Measurements from ENCODE around the gene PSMD12. TPM values are rescaled to one million over a fixed set of nuclear protein-coding genes. Genes with fewer than 3 reads are reported as not detected.
A peak's percentile ranks its signal among the peaks of the same experiment; 100 is the strongest.

PSMD12 gene
- total and polyA plus RNA-seq, 7 experiments from 2014 or later, result 30.4 to 54.4 (median 37.1) TPM

- POLR2A ChIA-PET, result no interaction called here
- ATAC-seq, result no peak
These were observed 5.5 kb downstream of the PSMD12 start for GRCh38 chr17:67360880-67361279.

GRCh38 chr17:67359960-67360791, 6.2 kb downstream of the PSMD12 start:
- peaks cover 8 to 29% (median 12%) of the 10 kb centered on the region in 5 donors for H3K36me3 Mint-ChIP-seq
- no peaks in the 10 kb centered on the region for H3K9me3 ChIP-seq (ENCODE audit: control insufficient read depth in 2 of 3, low read length in 3 of 3)
- peaks cover 47 to 81% (median 61%) of the 10 kb centered on the region in 7 donors for H3K4me1 Mint-ChIP-seq
- ChIA-PET POLR2A (interaction anchor here (1.0 to 1.5 kb wide), 2 partner anchors 8 to 116 kb away, joined by 3 read pairs; no protein-coding TSS in a partner anchor), CTCF (interaction anchor here (0.5 to 1.9 kb wide), 7 partner anchors 8 to 635 kb away, joined by 3 to 12 read pairs (median 4); no protein-coding TSS in a partner anchor)
- no peak overlapping the region for H3K4me3 ChIP-seq (ENCODE audit: low read length)
- H3K4me1 ChIP-seq (ENCODE audit: control insufficient read depth in 2 of 2, insufficient read depth in 2 of 2, low read length in 2 of 2), result peaks cover 33 to 39% of the 10 kb centered on the region in 2 donors
- peak overlapping the region; percentile 60 to 94 (median 80) for H3K27ac Mint-ChIP-seq
- H3K27me3 ChIP-seq (ENCODE audit: control insufficient read depth in 2 of 2, insufficient read depth in 2 of 2, low read length in 2 of 2), result no peaks in the 10 kb centered on the region
- intact Hi-C loops (cut with micrococcal nuclease), result loop anchor here in 1 of 2 donors (1.0 kb wide), 3 partner anchors 17 to 329 kb away; partner anchors contain the start of gene PITPNC1
- DNase-seq (peak in 7 of 9 donors; percentile 54 to 78 (median 70)), ATAC-seq (peak; percentile 97)
- peak overlapping the region; percentile 58 for H3K27ac ChIP-seq (ENCODE audit: low read depth, low read length)
- H3K9me3 Mint-ChIP-seq, result no peaks in the 10 kb centered on the region
- peak overlapping the region; percentile 6 to 77 (median 49) for H3K4me3 Mint-ChIP-seq
- no peaks in the 10 kb centered on the region for H3K27me3 Mint-ChIP-seq
- H3K36me3 ChIP-seq (ENCODE audit: control insufficient read depth in 2 of 3, insufficient read depth in 3 of 3, low read length in 3 of 3), result peaks cover 0 to 34% (median 7%) of the 10 kb centered on the region in 3 experiments

More at GRCh38 chr17:67360880-67361279, 5.5 kb downstream of the PSMD12 start:
- Histone ChIP-seq H3K27me3 (ENCODE audit: control insufficient read depth in 2 of 2, insufficient read depth in 2 of 2, low read length in 2 of 2) (no peaks in the 10 kb centered on the region), H3K4me1 (ENCODE audit: control insufficient read depth in 2 of 2, insufficient read depth in 2 of 2, low read length in 2 of 2) (peaks cover 36 to 43% of the 10 kb centered on the region in 2 donors), H3K27ac (ENCODE audit: low read depth, low read length) (peak overlapping the region; percentile 58), H3K36me3 (ENCODE audit: control insufficient read depth in 2 of 3, insufficient read depth in 3 of 3, low read length in 3 of 3) (peaks cover 0 to 27% (median 3%) of the 10 kb centered on the region in 3 experiments), H3K4me3 (ENCODE audit: low read length) (no peak overlapping the region), H3K9me3 (ENCODE audit: control insufficient read depth in 2 of 3, low read length in 3 of 3) (no peaks in the 10 kb centered on the region)
- H3K36me3 Mint-ChIP-seq, result peaks cover 6 to 29% (median 10%) of the 10 kb centered on the region in 5 donors
- peak overlapping the region in 5 of 10 donors; percentile 10 to 60 (median 30) for H3K4me3 Mint-ChIP-seq
- CTCF ChIA-PET, result interaction anchor here (0.6 kb wide), 1 partner anchor 270 kb away, joined by 4 read pairs; no protein-coding TSS in a partner anchor
- intact Hi-C loops (cut with micrococcal nuclease), result loop anchor here in 1 of 2 donors (1.0 kb wide), 3 partner anchors 16 to 328 kb away; partner anchors contain the start of gene PITPNC1
- peak overlapping the region; percentile 52 to 94 (median 80) for H3K27ac Mint-ChIP-seq
- H3K27me3 Mint-ChIP-seq, result no peaks in the 10 kb centered on the region
- peaks cover 54 to 85% (median 68%) of the 10 kb centered on the region in 7 donors for H3K4me1 Mint-ChIP-seq
- no peaks in the 10 kb centered on the region for H3K9me3 Mint-ChIP-seq
- no peak for DNase-seq

DNA sequence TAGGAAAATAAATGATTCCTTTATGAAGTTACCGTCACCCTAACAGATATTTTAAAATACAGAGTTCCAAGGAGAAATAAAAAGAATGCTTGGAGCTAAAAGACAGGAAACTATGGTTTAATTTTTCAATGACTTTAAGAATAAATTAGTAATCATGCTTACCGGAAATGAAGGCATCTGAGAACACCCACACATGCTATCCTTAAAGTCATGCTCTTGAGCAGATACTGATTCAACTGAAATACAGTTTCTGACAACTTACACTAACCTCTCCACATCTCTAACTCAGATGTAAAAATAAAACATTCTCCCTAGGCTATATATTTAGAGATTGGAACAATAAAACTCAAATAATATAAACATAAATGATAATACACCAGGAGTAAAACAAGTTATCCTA, 7.8 kb downstream of the PSMD12 start:
- Histone ChIP-seq H3K36me3 (ENCODE audit: control insufficient read depth in 2 of 3, insufficient read depth in 3 of 3, low read length in 3 of 3) (peaks cover 4 to 49% (median 11%) of the 10 kb centered on the region in 3 experiments), H3K27ac (ENCODE audit: low read depth, low read length) (peak overlapping the region; percentile 14), H3K4me1 (ENCODE audit: control insufficient read depth in 2 of 2, insufficient read depth in 2 of 2, low read length in 2 of 2) (peaks cover 20 to 27% of the 10 kb centered on the region in 2 donors), H3K9me3 (ENCODE audit: control insufficient read depth in 2 of 3, low read length in 3 of 3) (no peaks in the 10 kb centered on the region), H3K27me3 (ENCODE audit: control insufficient read depth in 2 of 2, insufficient read depth in 2 of 2, low read length in 2 of 2) (no peaks in the 10 kb centered on the region), H3K4me3 (ENCODE audit: low read length) (no peak overlapping the region)
- H3K36me3 Mint-ChIP-seq, result peaks cover 11 to 28% (median 12%) of the 10 kb centered on the region in 5 donors
- H3K4me1 Mint-ChIP-seq, result peaks cover 35 to 66% (median 46%) of the 10 kb centered on the region in 7 donors
- ChIA-PET POLR2A (interaction anchor here (0.6 kb wide), 1 partner anchor 17 kb away, joined by 3 read pairs; no protein-coding TSS in a partner anchor), CTCF (interaction anchor here (1.7 to 1.9 kb wide), 2 partner anchors 15 to 17 kb away, joined by 5 to 12 read pairs; no protein-coding TSS in a partner anchor)
- DNase-seq (no peak), ATAC-seq (no peak)
- H3K4me3 Mint-ChIP-seq, result peak overlapping the region; percentile 12 to 71 (median 52)
- H3K27ac Mint-ChIP-seq, result peak overlapping the region; percentile 45 to 88 (median 65)
- no peaks in the 10 kb centered on the region for H3K27me3 Mint-ChIP-seq
- H3K9me3 Mint-ChIP-seq, result peaks cover 0 to 3% (median 0%) of the 10 kb centered on the region in 11 donors
- intact Hi-C loops (cut with micrococcal nuclease), result no loop called here

DNA sequence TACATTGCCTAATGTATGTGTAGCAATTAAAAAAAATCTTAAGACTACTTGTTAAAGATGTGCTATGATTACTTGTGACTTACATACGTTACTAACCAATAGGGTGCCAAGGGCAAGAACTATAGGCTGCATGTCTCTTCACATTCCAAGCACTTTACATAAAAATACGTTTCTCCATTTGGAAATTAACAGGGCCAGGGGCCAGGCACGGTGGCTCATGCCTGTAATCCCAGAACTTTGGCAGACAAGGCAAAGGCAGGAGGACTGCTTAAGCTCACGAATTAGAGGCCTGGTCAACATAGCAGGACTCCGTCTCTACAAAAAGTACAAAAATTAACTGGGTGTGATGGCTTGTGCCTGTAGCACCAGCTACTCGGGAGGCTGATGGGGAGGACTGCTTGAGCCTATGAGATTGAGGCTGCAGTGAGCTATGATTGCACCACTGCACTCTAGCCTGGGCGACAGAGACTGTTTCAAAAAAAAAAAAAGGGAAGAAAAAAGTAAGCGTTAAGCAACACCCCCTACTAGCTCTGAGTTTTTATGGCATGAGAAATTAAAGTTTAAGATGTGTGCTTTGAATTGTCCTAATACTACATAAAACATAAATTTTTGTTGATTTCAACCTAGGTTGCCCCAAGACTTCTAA, 12.3 kb downstream of the PSMD12 start:
- intact Hi-C loops (cut with micrococcal nuclease), result no loop called here
- H3K27me3 Mint-ChIP-seq, result no peaks in the 10 kb centered on the region
- no peak overlapping the region for H3K4me3 ChIP-seq (ENCODE audit: low read length)
- peaks cover 7 to 34% (median 18%) of the 10 kb centered on the region in 5 donors for H3K36me3 Mint-ChIP-seq
- CTCF ChIA-PET, result interaction anchor here (0.8 kb wide), 1 partner anchor 22 kb away, joined by 4 read pairs; no protein-coding TSS in a partner anchor
- no peaks in the 10 kb centered on the region for H3K27me3 ChIP-seq (ENCODE audit: control insufficient read depth in 2 of 2, insufficient read depth in 2 of 2, low read length in 2 of 2)
- H3K4me1 Mint-ChIP-seq, result peaks cover 7 to 26% (median 18%) of the 10 kb centered on the region in 7 donors
- no peak overlapping the region for H3K27ac ChIP-seq (ENCODE audit: low read depth, low read length)
- no peak for DNase-seq
- peaks cover 5 to 13% of the 10 kb centered on the region in 2 donors for H3K4me1 ChIP-seq (ENCODE audit: control insufficient read depth in 2 of 2, insufficient read depth in 2 of 2, low read length in 2 of 2)
- POLR2A ChIA-PET, result interaction anchor here (2.2 kb wide), 1 partner anchor 11 kb away, joined by 6 read pairs; no protein-coding TSS in a partner anchor
- H3K9me3 ChIP-seq (ENCODE audit: control insufficient read depth in 2 of 3, low read length in 3 of 3), result no peaks in the 10 kb centered on the region
- H3K9me3 Mint-ChIP-seq, result peaks cover 0 to 3% (median 0%) of the 10 kb centered on the region in 11 donors
- ATAC-seq, result peak; percentile 64
- no peak overlapping the region for H3K4me3 Mint-ChIP-seq
- H3K36me3 ChIP-seq (ENCODE audit: control insufficient read depth in 2 of 3, insufficient read depth in 3 of 3, low read length in 3 of 3), result peaks cover 10 to 74% (median 18%) of the 10 kb centered on the region in 3 experiments
- peak overlapping the region in 3 of 9 donors; percentile 3 to 55 (median 41) for H3K27ac Mint-ChIP-seq

DNA sequence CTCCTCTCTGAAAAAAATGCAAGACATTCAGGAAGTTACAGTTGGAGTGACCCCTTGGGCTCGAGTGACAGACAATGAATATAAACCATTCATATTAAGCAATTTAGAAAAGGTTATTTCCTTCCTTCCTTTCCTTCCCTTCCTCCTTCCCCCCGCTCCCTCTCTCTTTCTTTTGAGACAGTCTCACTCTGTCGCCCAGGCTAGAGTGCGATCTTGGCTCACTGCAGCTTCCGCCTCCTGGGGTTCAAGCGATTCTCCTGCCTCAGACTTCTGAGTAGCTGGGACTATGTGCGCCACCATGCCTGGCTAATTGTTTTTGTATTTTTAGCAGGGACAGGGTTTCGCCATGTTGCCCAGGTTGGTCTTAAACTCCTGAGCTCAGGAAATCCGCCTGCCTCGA, 13.2 kb downstream of the PSMD12 start:
- Histone ChIP-seq H3K4me1 (ENCODE audit: control insufficient read depth in 2 of 2, insufficient read depth in 2 of 2, low read length in 2 of 2) (peaks cover 0 to 5% of the 10 kb centered on the region in 2 donors), H3K9me3 (ENCODE audit: control insufficient read depth in 2 of 3, low read length in 3 of 3) (no peaks in the 10 kb centered on the region), H3K27me3 (ENCODE audit: control insufficient read depth in 2 of 2, insufficient read depth in 2 of 2, low read length in 2 of 2) (no peaks in the 10 kb centered on the region), H3K36me3 (ENCODE audit: control insufficient read depth in 2 of 3, insufficient read depth in 3 of 3, low read length in 3 of 3) (peaks cover 17 to 81% (median 23%) of the 10 kb centered on the region in 3 experiments), H3K27ac (ENCODE audit: low read depth, low read length) (no peak overlapping the region), H3K4me3 (ENCODE audit: low read length) (no peak overlapping the region)
- intact Hi-C loops (cut with micrococcal nuclease), result no loop called here
- ChIA-PET CTCF (interaction anchor here (0.8 kb wide), 1 partner anchor 14 kb away, joined by 4 read pairs; no protein-coding TSS in a partner anchor), POLR2A (interaction anchor here (2.2 kb wide), 1 partner anchor 12 kb away, joined by 6 read pairs; no protein-coding TSS in a partner anchor)
- no peak for ATAC-seq
- Mint-ChIP-seq H3K4me3 (no peak overlapping the region), H3K36me3 (peaks cover 7 to 34% (median 18%) of the 10 kb centered on the region in 5 donors), H3K27me3 (no peaks in the 10 kb centered on the region), H3K9me3 (peaks cover 0 to 3% (median 0%) of the 10 kb centered on the region in 11 donors), H3K4me1 (peaks cover 0 to 17% (median 10%) of the 10 kb centered on the region in 7 donors), H3K27ac (no peak overlapping the region)
- no peak for DNase-seq

GRCh38 chr17:67349420-67349819, 17.0 kb downstream of the PSMD12 start:
- Histone ChIP-seq H3K4me1 (ENCODE audit: control insufficient read depth in 2 of 2, insufficient read depth in 2 of 2, low read length in 2 of 2) (no peaks in the 10 kb centered on the region), H3K36me3 (ENCODE audit: control insufficient read depth in 2 of 3, insufficient read depth in 3 of 3, low read length in 3 of 3) (peaks cover 28 to 81% (median 32%) of the 10 kb centered on the region in 3 experiments), H3K27ac (ENCODE audit: low read depth, low read length) (no peak overlapping the region), H3K9me3 (ENCODE audit: control insufficient read depth in 2 of 3, low read length in 3 of 3) (no peaks in the 10 kb centered on the region), H3K4me3 (ENCODE audit: low read length) (no peak overlapping the region), H3K27me3 (ENCODE audit: control insufficient read depth in 2 of 2, insufficient read depth in 2 of 2, low read length in 2 of 2) (no peaks in the 10 kb centered on the region)
- ChIA-PET CTCF (interaction anchor here (0.8 kb wide), 1 partner anchor 12 kb away, joined by 4 read pairs; no protein-coding TSS in a partner anchor), POLR2A (no interaction called here)
- no peak overlapping the region for H3K4me3 Mint-ChIP-seq
- no peaks in the 10 kb centered on the region for H3K27me3 Mint-ChIP-seq
- DNase-seq (no peak), ATAC-seq (no peak)
- intact Hi-C loops (cut with micrococcal nuclease), result no loop called here
- H3K36me3 Mint-ChIP-seq, result peaks cover 8 to 46% (median 22%) of the 10 kb centered on the region in 5 donors
- H3K4me1 Mint-ChIP-seq, result peaks cover 0 to 7% (median 2%) of the 10 kb centered on the region in 7 donors
- no peak overlapping the region for H3K27ac Mint-ChIP-seq
- peaks cover 0 to 3% (median 0%) of the 10 kb centered on the region in 11 donors for H3K9me3 Mint-ChIP-seq

Data from naive thymus-derived CD4-positive, alpha-beta T cell (primary cell).